ENCODE measurements around the gene TIPIN. TPM values are rescaled to one million over a fixed set of nuclear protein-coding genes. Genes with fewer than 3 reads are reported as not detected.

Gene TIPIN
- total and polyA plus RNA-seq, 2 of the 8 experiments (the other 6 are each of a cell fraction or from before 2014, with no cell fraction given): 8.5 to 24.7 TPM

GRCh38 chr15:66328771-66329170 lies 27.7 kb downstream of the TIPIN start:
- no peaks in the 10 kb centered on the region for H3K79me1 ChIP-seq (ENCODE audit: low read depth, low read length)
- no peak overlapping the region for H3K23ac ChIP-seq (ENCODE audit: insufficient read length)
- H4K5ac ChIP-seq (ENCODE audit: insufficient read length, low read depth, low read length): no peak overlapping the region
- no peak overlapping the region for H2BK15ac ChIP-seq (ENCODE audit: low read length)
- no peak overlapping the region for H4K8ac ChIP-seq (ENCODE audit: extremely low read depth, insufficient read depth, low read length)
- peaks cover 0 to under 1% of the 10 kb centered on the region in 2 experiments for H4K20me1 ChIP-seq (replicated peaks in 1 of 2; ENCODE audit: control insufficient read depth in 1 of 2, insufficient read depth in 2 of 2, low read length in 2 of 2)
- no peak overlapping the region for H2BK120ac ChIP-seq (replicated peaks; ENCODE audit: low read depth, low read length)
- H3K4me1 ChIP-seq (replicated peaks in 1 of 4; ENCODE audit: control insufficient read depth in 3 of 4, insufficient read depth in 4 of 4, low read length in 3 of 4): no peaks in the 10 kb centered on the region
- H3K4me2 ChIP-seq (ENCODE audit: insufficient read depth in 1 of 2, low read depth in 2 of 2, low read length in 2 of 2): no peak overlapping the region
- H3K56ac ChIP-seq (replicated peaks; ENCODE audit: insufficient read length, low read depth, low read length): no peak overlapping the region
- no peak overlapping the region for H2BK5ac ChIP-seq (ENCODE audit: low read depth, low read length)
- no peak overlapping the region for H3K4me3 ChIP-seq (ENCODE audit: extremely low read depth in 1 of 4, insufficient read depth in 2 of 4, low read depth in 3 of 4, low read length in 4 of 4)
- no peak overlapping the region for H3K4ac ChIP-seq (replicated peaks; ENCODE audit: insufficient read length, low read depth, low read length)
- H2BK12ac ChIP-seq (ENCODE audit: low read depth, low read length): no peak overlapping the region
- no peak overlapping the region for H3K27ac ChIP-seq (ENCODE audit: low read depth, low read length)
- no peaks in the 10 kb centered on the region for H3K9me3 ChIP-seq (ENCODE audit: insufficient read depth in 2 of 2, low read depth in 1 of 2, low read length in 1 of 2)
- 93% methylated on average over 14 of the region's 14 CpGs; no CpG with 5 or more reads in 1 of the 2 experiments for WGBS, 2 experiments (ENCODE audit: extremely low coverage in 1 of 2, insufficient coverage in 1 of 2, insufficient read length in 1 of 2, insufficient replicate concordance in 2 of 2, low coverage in 1 of 2, low lambda C conversion rate in 2 of 2, missing lambda C conversion rate in 1 of 2)
- DNase-seq (ENCODE audit: low read depth in 1 of 2, low spot score in 2 of 2): no peak
- no peak for FAIRE-seq
- H2AFZ ChIP-seq (ENCODE audit: low read length): no peak overlapping the region
- no peak overlapping the region for H2BK20ac ChIP-seq (ENCODE audit: low read length)
- no peak overlapping the region for H3K18ac ChIP-seq (ENCODE audit: extremely low read depth, low read length)
- H3K79me2 ChIP-seq (ENCODE audit: control insufficient read depth in 1 of 2, insufficient read depth in 2 of 2, low read length in 2 of 2): no peaks in the 10 kb centered on the region
- no peaks in the 10 kb centered on the region for H3K27me3 ChIP-seq (replicated peaks in 1 of 4; ENCODE audit: control insufficient read depth in 3 of 4, extremely low read depth in 1 of 4, insufficient read depth in 3 of 4, low read length in 3 of 4)
- no peak overlapping the region for H3K14ac ChIP-seq (ENCODE audit: insufficient read length)
- H2AK5ac ChIP-seq (ENCODE audit: low read depth, low read length): no peak overlapping the region
- POLR2A ChIA-PET (ENCODE audit: partially characterized antibody): interaction anchor here (0.7 kb wide), 1 partner anchor 149 kb away, joined by 3 read pairs; no protein-coding TSS in a partner anchor
- no peak overlapping the region for H3K9ac ChIP-seq (replicated peaks in 1 of 4; ENCODE audit: extremely low read depth in 1 of 4, low read depth in 3 of 4, low read length in 3 of 4)
- CTCF ChIA-PET (ENCODE audit: partially characterized antibody): interaction anchor here (0.7 kb wide), 1 partner anchor 654 kb away, joined by 3 read pairs; no protein-coding TSS in a partner anchor
- TF ChIP-seq TAF1 (IDR thresholded peaks at IDR 0.05; ENCODE audit: low read depth, low read length) (no peak), CEBPB (IDR thresholded peaks at IDR 0.05; ENCODE audit: low read depth, low read length) (no peak), KDM5A (IDR thresholded peaks at IDR 0.05; ENCODE audit: low read length) (no peak)
- H4K91ac ChIP-seq (replicated peaks; ENCODE audit: insufficient read length, low read length): no peak overlapping the region
- H3K36me3 ChIP-seq (ENCODE audit: control insufficient read depth in 2 of 4, insufficient read depth in 4 of 4, low read length in 3 of 4): peaks cover 7 to 70% (median 22%) of the 10 kb centered on the region in 4 experiments; a peak in 6 of 8 replicates
- no peaks in the 10 kb centered on the region for H3K23me2 ChIP-seq (ENCODE audit: low read depth, low read length)
